Right lobe of liver (tissue), 6 donors: ENCODE results near the gene FBXL13. TPM values are rescaled to one million over a fixed set of nuclear protein-coding genes. Genes with fewer than 3 reads are reported as not detected.
A peak's percentile ranks its signal among the peaks of the same experiment; 100 is the strongest.

Experiments
- ATAC-seq, 4 donors: fragments of 200-7000 bp; cut with Tn5 transposase; one replicate each; pipeline ENCODE4 v1.9.1; 2020; ENCODE audit warnings: mild to moderate bottlenecking in 4 of 4, moderate library complexity in 4 of 4
- DNase-seq, 3 donors: peaks; one replicate each; pipeline ENCODE4 v3.0.0-alpha.2; 2020
- H3K27ac ChIP-seq, 3 donors: fragments of 200-600 bp; one replicate each; pipeline ENCODE4 v1.8.0; 2022
- H3K27me3 ChIP-seq, 2 donors: fragments of 200-600 bp; one replicate each; pipeline ENCODE4 v1.8.0; 2022
- H3K36me3 ChIP-seq, 4 donors: fragments of 200-600 bp; sonication (generic) in 1 of 4; one replicate each; pipeline versions ENCODE4 v1.5.1 to v1.8.0; 2017 to 2022; ENCODE audit warnings: control low read depth in 1 of 4
- H3K4me1 ChIP-seq, 4 donors: fragments of 200-600 bp; sonication (generic) in 1 of 4; one replicate each; pipeline versions ENCODE4 v1.5.1 to v1.8.0; 2017 to 2022; ENCODE audit warnings: control low read depth in 1 of 4
- H3K4me3 ChIP-seq, 3 donors: fragments of 200-600 bp; one replicate each; pipeline ENCODE4 v1.8.0; 2022
- H3K9me3 ChIP-seq, 4 donors: fragments of 200-600 bp; sonication (generic) in 1 of 4; one replicate each; pipeline versions ENCODE4 v1.5.1 to v1.8.0; 2017 to 2022; ENCODE audit warnings: control low read depth in 1 of 4
- CTCF ChIP-seq, 4 donors: fragments of 200-600 bp in 3 of 4; fragments of 450-650 bp in 1 of 4; IDR thresholded peaks; one replicate each; pipeline versions ENCODE4 v1.5.1 to v1.8.0; 2016 to 2022; ENCODE audit warnings: antibody characterized with exemption in 4 of 4, mild to moderate bottlenecking in 2 of 4
- POLR2A ChIP-seq: fragments of 450-650 bp; IDR thresholded peaks from one replicate; pipeline ENCODE4 v1.6.1; 2017; ENCODE audit warnings: antibody characterized with exemption, mild to moderate bottlenecking
- WGBS: methylation state at CpG from one replicate; pipeline ENCODE4 v1.1.6; 2018; ENCODE audit warnings: low coverage, low lambda C conversion rate; ENCODE audit not compliant: insufficient coverage; ENCODE audit errors: missing lambda C conversion rate; 5-methylcytosine and 5-hydroxymethylcytosine counted together
- intact Hi-C, 2 donors: fragments of 100-400 bp; cut with DNase I; formaldehyde crosslinking; loops; one replicate each; pipeline versions ENCODE4 v1.11.2 to v1.14.1; 2022
- total RNA-seq, 6 experiments: library from RNA; depleted of rRNA in 2 of 6; stranded (reverse); fragments of >200 nt in 2 of 6; fragmentation: NEBNext Ultra II Directional in 3 of 6; extraction: Animal tissue kit (Norgen Biotek cat#: 25700) in 3 of 6; gene quantifications; one replicate each; pipeline versions ENCODE4 v1.1.0 to v1.2.4, GENCODE V29; 2016 to 2023
- donor health status: DM: no; HTN: yes; CAD: no.
- donor health status: DM: no; HTN: no; CAD: no.
- donor health status: DM: no; HTN: no; CAD: no.
- donor health status: DM: no; HTN: yes; CAD: no.
- donor health status: DM: no; HTN: yes; CAD: no.

Gene FBXL13
- total RNA-seq, 6 experiments from 2014 or later, result 0.12 to 0.31 (median 0.20) TPM; not detected in 2

DNA sequence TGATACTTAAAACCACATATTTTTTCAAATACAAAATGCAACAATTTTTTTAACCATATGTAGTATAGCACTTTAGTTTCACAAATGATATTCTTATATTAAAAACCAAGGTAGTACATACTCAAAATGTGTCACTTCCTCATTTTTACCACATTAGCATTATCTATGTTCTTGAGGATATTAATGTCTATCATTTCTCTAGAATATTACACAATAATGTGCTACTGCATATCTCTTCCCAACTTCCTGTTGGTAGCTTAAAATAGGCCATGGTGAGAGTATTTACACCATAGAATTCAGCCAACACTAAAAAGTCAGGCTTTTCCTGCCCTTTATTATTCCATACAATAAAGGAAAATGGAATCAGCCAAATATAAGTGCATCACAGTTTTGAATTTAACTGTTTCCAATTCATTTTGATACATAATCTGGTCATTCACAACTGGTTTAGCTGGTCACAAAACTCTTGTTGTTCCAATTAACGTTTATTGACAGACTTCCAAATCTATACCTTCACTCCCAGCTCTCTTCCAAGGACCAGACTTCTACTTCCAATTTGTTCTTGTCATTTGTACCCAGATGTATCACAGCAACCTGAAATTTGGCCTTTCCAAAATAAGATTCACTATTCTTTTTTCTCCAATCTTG, 181.8 kb downstream of the FBXL13 start:
- intact Hi-C loops, result no loop called here
- DNase-seq, result no peak
- H3K4me3 ChIP-seq, result no peak overlapping the region
- H3K4me1 ChIP-seq, result no peaks in the 10 kb centered on the region
- no peak for TF ChIP-seq POLR2A
- no peak for TF ChIP-seq CTCF (IDR thresholded peaks at IDR 0.05)
- ATAC-seq, result peak; percentile 33 to 76 (median 49)
- H3K27me3 ChIP-seq, result no peaks in the 10 kb centered on the region
- H3K9me3 ChIP-seq, result no peaks in the 10 kb centered on the region
- no peak overlapping the region for H3K27ac ChIP-seq
- WGBS, result 35% methylated on average over 1 of the region's 1 CpG
- H3K36me3 ChIP-seq, result no peaks in the 10 kb centered on the region

GRCh38 chr7:102891693-102892261, 182.8 kb downstream of the FBXL13 start:
- 72% methylated on average over 1 of the region's 1 CpG for WGBS
- H3K4me1 ChIP-seq, result no peaks in the 10 kb centered on the region
- H3K36me3 ChIP-seq, result no peaks in the 10 kb centered on the region
- no peaks in the 10 kb centered on the region for H3K9me3 ChIP-seq
- no peak overlapping the region for H3K4me3 ChIP-seq
- H3K27ac ChIP-seq, result no peak overlapping the region
- peak in 1 of 4 donors; percentile 74 for ATAC-seq
- intact Hi-C loops, result no loop called here
- no peak for DNase-seq
- no peaks in the 10 kb centered on the region for H3K27me3 ChIP-seq
- no peak for TF ChIP-seq POLR2A
- TF ChIP-seq CTCF (IDR thresholded peaks at IDR 0.05), result no peak

GRCh38 chr7:102890971-102891692, 183.5 kb downstream of the FBXL13 start:
- intact Hi-C loops, result no loop called here
- 69% methylated on average over 5 of the region's 5 CpGs for WGBS
- DNase-seq, result no peak
- Histone ChIP-seq H3K27ac (no peak overlapping the region), H3K4me3 (no peak overlapping the region), H3K27me3 (no peaks in the 10 kb centered on the region), H3K36me3 (no peaks in the 10 kb centered on the region), H3K4me1 (no peaks in the 10 kb centered on the region), H3K9me3 (no peaks in the 10 kb centered on the region)
- TF ChIP-seq CTCF (IDR thresholded peaks at IDR 0.05), result no peak
- no peak for TF ChIP-seq POLR2A
- no peak for ATAC-seq

DNA sequence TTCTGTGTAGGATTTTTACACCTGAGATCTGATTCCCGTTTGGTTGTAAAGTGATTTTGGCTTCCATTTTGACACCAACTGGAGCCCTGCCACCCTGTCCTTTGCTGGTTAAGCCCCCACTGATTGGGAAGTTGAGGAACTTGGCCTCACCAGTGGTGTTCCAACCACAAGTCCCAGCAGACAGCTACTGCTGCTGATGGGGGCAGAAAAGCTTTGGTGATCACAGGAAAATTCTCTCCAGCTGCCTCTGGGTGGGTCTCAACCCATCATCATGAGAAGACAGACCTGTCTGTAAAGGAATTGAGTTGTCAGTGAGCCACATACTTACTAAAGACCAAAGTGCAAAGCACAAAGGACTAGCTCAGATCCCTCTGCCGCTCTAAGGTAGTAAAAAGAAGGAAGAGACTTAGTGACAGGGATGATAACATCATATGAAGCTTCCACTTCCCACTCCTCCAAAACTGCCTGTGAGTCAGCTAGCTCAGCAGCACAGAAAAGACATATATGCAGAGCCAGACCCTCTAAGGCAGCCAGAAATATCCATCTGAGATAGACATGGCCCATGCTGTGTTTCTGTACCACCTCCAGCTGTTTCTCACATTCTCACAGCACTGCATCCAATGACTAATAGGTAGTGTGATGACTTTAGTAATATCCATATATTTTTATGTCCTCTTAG, 184.2 kb downstream of the FBXL13 start:
- no peak overlapping the region for H3K4me3 ChIP-seq
- no peaks in the 10 kb centered on the region for H3K36me3 ChIP-seq
- no peaks in the 10 kb centered on the region for H3K27me3 ChIP-seq
- intact Hi-C loops, result no loop called here
- no peaks in the 10 kb centered on the region for H3K9me3 ChIP-seq
- no peak overlapping the region for H3K27ac ChIP-seq
- WGBS, result 69% methylated on average over 2 of the region's 2 CpGs
- H3K4me1 ChIP-seq, result no peaks in the 10 kb centered on the region
- DNase-seq (no peak), ATAC-seq (peak in 1 of 4 donors; percentile 31)
- TF ChIP-seq CTCF (IDR thresholded peaks at IDR 0.05) (no peak), POLR2A (no peak)
